PC-3 (cell line): ENCODE data around the gene RBKS. TPM values are rescaled to one million over a fixed set of nuclear protein-coding genes. Genes with fewer than 3 reads are reported as not detected.

Experiments
- ATAC-seq: fragments of 200-7000 bp; cut with Tn5 transposase; 2 replicates; pipeline ENCODE4 v1.9.1; 2020; ENCODE audit warnings: mild to moderate bottlenecking, moderate library complexity
- BruUV-seq: library from RNA; stranded (reverse); fragments of 400-500 nt; replicated peaks from 2 replicates; lab custom pipeline; 2021; lab: Mats Ljungman, UMichigan
- CTCF ChIA-PET: fragments of 300-600 bp; sonication (Branson Sonifier 250); formaldehyde crosslinking; loops from one replicate; lab custom pipeline; 2022; ENCODE audit warnings: antibody characterized with exemption; lab: Charles Lee
- POLR2A ChIA-PET: fragments of 300-600 bp; sonication (Branson Sonifier 250); formaldehyde crosslinking; loops from one replicate; lab custom pipeline; 2022; ENCODE audit warnings: antibody characterized with exemption; ENCODE audit not compliant: unreplicated experiment; lab: Charles Lee
- DNase-seq: peaks from one replicate; pipeline ENCODE4 v3.0.0-alpha.2; 2015
- H2AFZ ChIP-seq: fragments of 300-600 bp; sonication (generic); 2 replicates; pipeline ENCODE4 v1.6.0; 2016; ENCODE audit warnings: antibody characterized with exemption, low read length
- H3F3A ChIP-seq: fragments of 300-600 bp; sonication (generic); one replicate; pipeline ENCODE4 v1.6.0; 2017; ENCODE audit warnings: antibody characterized with exemption, low read length, control low read depth, mild to moderate bottlenecking; ENCODE audit not compliant: unreplicated experiment
- H3K27ac ChIP-seq: fragments of 300-600 bp; sonication (generic); 2 replicates; pipeline ENCODE4 v1.5.1; 2016; ENCODE audit warnings: mild to moderate bottlenecking, low read length
- H3K27me3 ChIP-seq: fragments of 300-600 bp; sonication (generic); 2 replicates; pipeline ENCODE4 v1.6.1; 2016; ENCODE audit warnings: low read length, mixed read lengths
- H3K36me3 ChIP-seq: fragments of 300-600 bp; sonication (generic); 2 replicates; pipeline ENCODE4 v1.6.1; 2016; ENCODE audit warnings: low read depth, mixed run types, low read length, mixed read lengths
- H3K4me1 ChIP-seq: fragments of 300-600 bp; sonication (generic); 2 replicates; pipeline ENCODE4 v1.5.1; 2016; ENCODE audit warnings: low read length; ENCODE audit not compliant: insufficient read depth
- H3K4me2 ChIP-seq: fragments of 300-600 bp; sonication (generic); 2 replicates; pipeline ENCODE4 v1.6.0; 2016; ENCODE audit warnings: low read length
- H3K4me3 ChIP-seq: fragments of 300-600 bp; sonication (generic); 2 replicates; pipeline ENCODE4 v1.5.1; 2016; ENCODE audit warnings: mild to moderate bottlenecking, low read length, mixed read lengths
- H3K79me2 ChIP-seq: fragments of 300-600 bp; sonication (generic); 2 replicates; pipeline ENCODE4 v1.6.1; 2017; ENCODE audit warnings: low read length, mixed read lengths
- H3K9ac ChIP-seq: fragments of 300-600 bp; sonication (generic); 2 replicates; pipeline ENCODE4 v1.6.0; 2016; ENCODE audit warnings: mild to moderate bottlenecking, low read length
- H3K9me2 ChIP-seq: fragments of 300-600 bp; sonication (generic); replicated peaks from 2 replicates; pipeline ENCODE4 v1.6.1; 2016; ENCODE audit warnings: mixed run types, low read length, mixed read lengths
- H3K9me3 ChIP-seq: fragments of 300-600 bp; sonication (generic); 2 replicates; pipeline ENCODE4 v1.6.1; 2016; ENCODE audit warnings: low read length, mixed read lengths
- H4K20me1 ChIP-seq: fragments of 300-600 bp; sonication (generic); 2 replicates; pipeline ENCODE4 v1.6.1; 2016; ENCODE audit warnings: low read length, mixed read lengths
- EZH2 ChIP-seq: fragments of 300-600 bp; sonication (generic); IDR thresholded peaks from one replicate; pipeline ENCODE4 v1.6.1; 2017; ENCODE audit warnings: antibody characterized with exemption, mild to moderate bottlenecking, low read length; ENCODE audit not compliant: unreplicated experiment
- EZH2phosphoT487 ChIP-seq: fragments of 300-600 bp; sonication (generic); IDR thresholded peaks from 2 replicates; pipeline ENCODE4 v1.6.1; 2018; ENCODE audit warnings: mild to moderate bottlenecking, antibody characterized with exemption, low read length, borderline replicate concordance
- intact Hi-C: fragments of 100-400 bp; cut with micrococcal nuclease; formaldehyde crosslinking; loops from 2 replicates; pipeline ENCODE4 v1.9.0; 2023
- total RNA-seq: library from RNA; depleted of rRNA; stranded (reverse); fragments of >200 nt; gene quantifications from 2 replicates; pipeline ENCODE4 v1.2.3, GENCODE V29; 2014
- TF ChIP-seq, protein P1 (sequence below): fragments of 300-600 bp; sonication (generic); conservative IDR thresholded peaks from 2 replicates; pipeline ENCODE4 v1.5.1; 2017; ENCODE audit warnings: antibody characterized with exemption, low read depth, mild to moderate bottlenecking, low read length

The RBKS gene
- total RNA-seq, 1 experiment from 2014 or later: 1.8 TPM

DNA sequence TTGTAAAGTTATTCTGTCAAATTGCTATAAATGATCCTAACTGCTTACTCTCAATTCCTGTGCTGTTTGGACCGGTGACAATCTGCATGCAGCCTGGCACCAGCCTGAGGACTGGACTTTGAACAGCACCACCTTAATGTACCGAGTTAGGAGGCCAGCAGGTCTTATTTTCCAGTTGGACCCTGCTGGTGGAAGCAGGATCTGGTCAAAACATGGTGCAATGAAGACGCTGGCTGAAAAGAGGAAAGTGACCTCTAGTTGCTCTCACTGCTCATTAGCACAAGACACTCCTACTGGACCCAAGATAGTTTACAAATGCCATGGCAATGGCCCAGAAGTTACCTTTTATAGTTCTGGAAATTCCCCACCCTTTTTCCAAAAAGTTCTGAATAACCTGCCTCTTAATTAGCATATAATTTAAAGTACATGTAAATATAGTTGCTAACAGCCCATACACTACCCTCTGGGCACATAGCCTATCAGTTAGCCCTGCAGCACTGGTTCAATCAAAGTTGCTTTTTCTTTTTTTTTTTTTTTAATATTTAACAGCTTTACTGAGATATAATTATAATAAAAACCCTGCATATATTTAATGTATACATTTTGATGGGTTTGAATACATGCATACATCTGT is 35.8 kb downstream of the RBKS start:
- H4K20me1 ChIP-seq: no peaks in the 10 kb centered on the region
- BruUV-seq: no TSS peak

DNA sequence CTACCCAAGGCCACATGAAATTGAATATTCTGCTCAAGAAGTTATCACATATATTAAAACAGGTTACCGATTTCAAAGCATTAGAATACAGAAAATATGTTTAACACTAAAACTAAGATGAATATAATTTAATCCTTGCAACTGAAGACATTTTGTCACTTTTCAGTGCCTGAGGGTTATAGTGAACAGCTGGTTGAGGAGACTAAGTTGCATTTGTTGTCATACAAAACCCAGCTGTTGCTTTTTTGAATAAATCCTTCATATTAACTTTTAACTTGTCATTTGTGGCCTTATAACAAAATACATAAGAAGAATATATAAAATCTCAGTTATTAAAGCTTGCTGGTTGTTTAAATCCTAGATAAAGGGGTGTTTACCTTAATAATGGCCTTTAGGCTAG is 37.5 kb downstream of the RBKS start:
- Histone ChIP-seq H3K4me2 (no peak overlapping the region), H3K4me3 (no peak overlapping the region), H3K9me2 (no peaks in the 10 kb centered on the region), H4K20me1 (no peaks in the 10 kb centered on the region), H3K27ac (no peak overlapping the region), H3K4me1 (peaks cover 26% of the 10 kb centered on the region), H3F3A (no peaks in the 10 kb centered on the region), H3K9me3 (no peaks in the 10 kb centered on the region), H3K79me2 (no peaks in the 10 kb centered on the region), H2AFZ (no peak overlapping the region), H3K36me3 (no peaks in the 10 kb centered on the region), H3K9ac (no peak overlapping the region), H3K27me3 (no peaks in the 10 kb centered on the region)
- ATAC-seq (no peak), DNase-seq (no peak)
- intact Hi-C loops: no loop called here
- CTCF ChIA-PET: no interaction called here
- POLR2A ChIA-PET: no interaction called here
- no TSS peak for BruUV-seq
- TF ChIP-seq, protein P1, sequence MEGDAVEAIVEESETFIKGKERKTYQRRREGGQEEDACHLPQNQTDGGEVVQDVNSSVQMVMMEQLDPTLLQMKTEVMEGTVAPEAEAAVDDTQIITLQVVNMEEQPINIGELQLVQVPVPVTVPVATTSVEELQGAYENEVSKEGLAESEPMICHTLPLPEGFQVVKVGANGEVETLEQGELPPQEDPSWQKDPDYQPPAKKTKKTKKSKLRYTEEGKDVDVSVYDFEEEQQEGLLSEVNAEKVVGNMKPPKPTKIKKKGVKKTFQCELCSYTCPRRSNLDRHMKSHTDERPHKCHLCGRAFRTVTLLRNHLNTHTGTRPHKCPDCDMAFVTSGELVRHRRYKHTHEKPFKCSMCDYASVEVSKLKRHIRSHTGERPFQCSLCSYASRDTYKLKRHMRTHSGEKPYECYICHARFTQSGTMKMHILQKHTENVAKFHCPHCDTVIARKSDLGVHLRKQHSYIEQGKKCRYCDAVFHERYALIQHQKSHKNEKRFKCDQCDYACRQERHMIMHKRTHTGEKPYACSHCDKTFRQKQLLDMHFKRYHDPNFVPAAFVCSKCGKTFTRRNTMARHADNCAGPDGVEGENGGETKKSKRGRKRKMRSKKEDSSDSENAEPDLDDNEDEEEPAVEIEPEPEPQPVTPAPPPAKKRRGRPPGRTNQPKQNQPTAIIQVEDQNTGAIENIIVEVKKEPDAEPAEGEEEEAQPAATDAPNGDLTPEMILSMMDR: no peak
- no peak for TF ChIP-seq EZH2
- TF ChIP-seq EZH2phosphoT487: no peak

More for the DNA sequence above, 35.8 kb downstream of the RBKS start:
- no peak for TF ChIP-seq EZH2
- no peak for TF ChIP-seq EZH2phosphoT487
- TF ChIP-seq, protein P1: no peak
- intact Hi-C loops: no loop called here
- Histone ChIP-seq H2AFZ (no peak overlapping the region), H3K4me1 (peaks cover 27% of the 10 kb centered on the region), H3K4me2 (no peak overlapping the region), H3K36me3 (no peaks in the 10 kb centered on the region), H3K27ac (no peak overlapping the region), H3K9me3 (no peaks in the 10 kb centered on the region), H3F3A (no peaks in the 10 kb centered on the region), H3K4me3 (no peak overlapping the region), H3K79me2 (no peaks in the 10 kb centered on the region), H3K27me3 (no peaks in the 10 kb centered on the region), H3K9ac (no peak overlapping the region), H3K9me2 (no peaks in the 10 kb centered on the region)
- no peak for ATAC-seq
- DNase-seq: no peak
- ChIA-PET CTCF (no interaction called here), POLR2A (no interaction called here)

DNA sequence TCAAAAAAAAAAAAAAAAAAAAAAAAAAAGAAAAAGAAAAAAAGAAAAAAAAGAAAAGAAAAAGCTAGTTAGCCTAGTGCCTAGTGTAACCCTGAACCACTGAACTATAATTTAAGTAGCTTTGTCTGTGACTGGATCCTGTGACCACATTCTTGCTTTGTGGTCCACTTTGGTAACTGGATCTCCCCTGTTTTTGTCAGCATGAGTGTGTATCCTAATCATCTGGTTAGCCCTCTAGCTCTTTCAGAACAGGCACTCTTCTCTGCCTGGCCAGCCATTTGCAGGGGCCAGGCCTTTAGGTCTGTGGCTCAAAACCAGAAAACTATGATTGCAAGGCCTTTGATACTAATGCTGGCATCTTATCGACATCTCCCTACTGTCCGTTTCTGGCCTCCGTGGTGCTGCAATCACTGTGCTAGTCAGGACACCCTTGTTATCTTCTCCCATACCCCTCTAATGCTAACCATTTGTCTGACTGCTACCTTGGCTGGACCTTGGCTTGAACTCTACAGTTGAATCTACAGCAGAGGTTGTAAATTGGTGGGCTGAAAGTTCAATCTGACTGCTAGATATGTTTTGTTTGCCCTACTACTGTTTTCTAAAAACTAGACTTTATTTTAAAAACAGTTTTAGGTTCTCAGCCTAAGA is 40.5 kb downstream of the RBKS start:
- no peak overlapping the region for H3K27ac ChIP-seq
- ChIA-PET POLR2A (interaction anchor here (0.6 kb wide), 1 partner anchor 17 kb away, joined by 7 read pairs; no protein-coding TSS in a partner anchor), CTCF (no interaction called here)
- TF ChIP-seq EZH2 (no peak), EZH2phosphoT487 (no peak)
- TF ChIP-seq, protein P1: no peak
- no peaks in the 10 kb centered on the region for H3K27me3 ChIP-seq
- no peak overlapping the region for H3K4me2 ChIP-seq
- intact Hi-C loops: no loop called here
- H2AFZ ChIP-seq: no peak overlapping the region
- H3K9ac ChIP-seq: no peak overlapping the region
- no peaks in the 10 kb centered on the region for H3K4me1 ChIP-seq
- H3K9me3 ChIP-seq: no peaks in the 10 kb centered on the region
- DNase-seq: no peak
- no peaks in the 10 kb centered on the region for H3F3A ChIP-seq
- H3K4me3 ChIP-seq: no peak overlapping the region
- BruUV-seq: no TSS peak
- no peaks in the 10 kb centered on the region for H3K79me2 ChIP-seq
- ATAC-seq: no peak
- H3K9me2 ChIP-seq: no peaks in the 10 kb centered on the region
- no peaks in the 10 kb centered on the region for H4K20me1 ChIP-seq
- H3K36me3 ChIP-seq: no peaks in the 10 kb centered on the region
